HFFc6 (cell line): Measurements from ENCODE around the gene CLDN17. TPM values are rescaled to one million over a fixed set of nuclear protein-coding genes. Genes with fewer than 3 reads are reported as not detected.

Source experiments
- DNase-seq: peaks from one replicate; pipeline ENCODE4 v3.0.0-alpha.2; 2018
- H3K27ac Mint-ChIP-seq: 2 replicates; pipeline ENCODE4 v1.8.0; 2020; ENCODE audit warnings: mild to moderate bottlenecking, mixed read lengths
- H3K27me3 Mint-ChIP-seq: 2 replicates; pipeline ENCODE4 v1.8.0; 2021; ENCODE audit warnings: mild to moderate bottlenecking, moderate library complexity, mixed read lengths; ENCODE audit not compliant: insufficient read depth
- H3K36me3 Mint-ChIP-seq: 2 replicates; pipeline ENCODE4 v1.8.0; 2021; ENCODE audit warnings: low read depth, mixed read lengths
- H3K4me1 Mint-ChIP-seq: 2 replicates; pipeline ENCODE4 v1.8.0; 2020; ENCODE audit warnings: low read depth, mixed read lengths
- H3K4me3 Mint-ChIP-seq: 2 replicates; pipeline ENCODE4 v1.8.0; 2020; ENCODE audit warnings: mild to moderate bottlenecking, moderate library complexity, mixed read lengths
- H3K9me3 Mint-ChIP-seq: 2 replicates; pipeline ENCODE4 v1.8.0; 2020; ENCODE audit warnings: mild to moderate bottlenecking, mixed read lengths
- total RNA-seq, 6 experiments: library from RNA; stranded (reverse); fragmentation: NEBNext Ultra II Directional; extraction: Animal tissue kit (Norgen Biotek cat#: 25700); gene quantifications; 2 replicates in 1 of 6; 3 replicates in 5 of 6; pipeline ENCODE4 v1.2.3, GENCODE V29; 2021
- TF ChIP-seq, protein P1 (sequence below): fragments of 200-600 bp; sonication (generic); IDR thresholded peaks from 2 replicates; pipeline ENCODE4 v1.5.0; 2021; ENCODE audit warnings: antibody characterized with exemption, mild to moderate bottlenecking

The CLDN17 gene
- total RNA-seq, 6 experiments from 2014 or later, result not detected

DNA sequence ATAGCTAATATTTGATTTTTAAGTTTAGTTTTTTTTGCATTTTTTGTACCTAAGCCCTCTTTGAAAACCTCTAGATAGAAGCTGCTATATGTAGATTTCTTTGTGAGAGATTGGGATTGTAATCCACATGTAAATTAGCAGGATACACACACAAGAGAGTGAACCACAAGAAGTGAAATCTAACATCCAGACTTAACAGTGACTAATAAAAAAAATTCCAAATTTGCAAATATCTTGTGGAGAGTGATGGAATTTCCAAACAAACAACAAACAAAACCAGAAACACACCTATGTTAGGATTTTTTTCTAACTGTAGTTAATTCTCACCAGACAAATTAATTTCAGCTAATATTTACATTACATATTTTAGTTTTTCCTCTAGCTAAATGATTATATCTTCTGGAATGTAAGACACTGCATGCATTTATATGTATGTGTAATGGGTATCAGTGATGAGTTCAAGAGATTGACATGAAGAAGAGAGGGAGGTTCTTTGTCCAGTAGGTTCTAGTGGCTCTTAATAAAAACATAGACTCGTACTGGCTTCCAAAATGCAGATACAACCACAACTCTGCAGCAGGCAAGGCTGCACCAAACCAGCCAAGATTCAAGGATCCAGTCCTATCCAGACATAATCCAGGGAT, 12.8 kb downstream of the CLDN17 start:
- H3K4me1 Mint-ChIP-seq, result no peaks in the 10 kb centered on the region
- no peaks in the 10 kb centered on the region; the same call in 1 of the 2 replicates for H3K36me3 Mint-ChIP-seq
- no peak for DNase-seq
- peaks cover 54% of the 10 kb centered on the region for H3K9me3 Mint-ChIP-seq
- TF ChIP-seq, protein P1, sequence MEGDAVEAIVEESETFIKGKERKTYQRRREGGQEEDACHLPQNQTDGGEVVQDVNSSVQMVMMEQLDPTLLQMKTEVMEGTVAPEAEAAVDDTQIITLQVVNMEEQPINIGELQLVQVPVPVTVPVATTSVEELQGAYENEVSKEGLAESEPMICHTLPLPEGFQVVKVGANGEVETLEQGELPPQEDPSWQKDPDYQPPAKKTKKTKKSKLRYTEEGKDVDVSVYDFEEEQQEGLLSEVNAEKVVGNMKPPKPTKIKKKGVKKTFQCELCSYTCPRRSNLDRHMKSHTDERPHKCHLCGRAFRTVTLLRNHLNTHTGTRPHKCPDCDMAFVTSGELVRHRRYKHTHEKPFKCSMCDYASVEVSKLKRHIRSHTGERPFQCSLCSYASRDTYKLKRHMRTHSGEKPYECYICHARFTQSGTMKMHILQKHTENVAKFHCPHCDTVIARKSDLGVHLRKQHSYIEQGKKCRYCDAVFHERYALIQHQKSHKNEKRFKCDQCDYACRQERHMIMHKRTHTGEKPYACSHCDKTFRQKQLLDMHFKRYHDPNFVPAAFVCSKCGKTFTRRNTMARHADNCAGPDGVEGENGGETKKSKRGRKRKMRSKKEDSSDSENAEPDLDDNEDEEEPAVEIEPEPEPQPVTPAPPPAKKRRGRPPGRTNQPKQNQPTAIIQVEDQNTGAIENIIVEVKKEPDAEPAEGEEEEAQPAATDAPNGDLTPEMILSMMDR, result no peak
- H3K27me3 Mint-ChIP-seq, result no peaks in the 10 kb centered on the region
- H3K27ac Mint-ChIP-seq, result no peak overlapping the region
- H3K4me3 Mint-ChIP-seq, result no peak overlapping the region

DNA sequence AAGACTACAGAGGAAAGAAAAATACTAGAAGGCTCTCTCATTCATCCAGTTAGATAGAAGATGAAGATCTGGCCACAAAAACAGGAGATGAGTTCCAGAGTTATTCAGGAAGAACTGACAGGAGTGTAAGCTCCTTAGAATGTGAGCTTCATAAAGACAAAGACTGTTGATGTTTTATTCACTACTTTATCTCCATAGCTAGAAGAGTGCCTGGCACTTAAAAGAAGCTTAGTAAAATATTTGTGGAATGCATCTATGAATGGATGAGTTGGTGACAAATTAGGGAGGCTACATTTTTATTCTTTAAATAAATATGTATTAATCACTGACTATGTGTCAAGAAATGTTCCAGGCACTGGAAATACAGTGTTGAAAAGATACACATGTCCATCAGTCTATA, 13.8 kb downstream of the CLDN17 start:
- TF ChIP-seq, protein P1, result no peak
- no peaks in the 10 kb centered on the region; the same call in 1 of the 2 replicates for H3K36me3 Mint-ChIP-seq
- H3K9me3 Mint-ChIP-seq, result peaks cover 57% of the 10 kb centered on the region
- DNase-seq, result no peak
- H3K27me3 Mint-ChIP-seq, result no peaks in the 10 kb centered on the region
- no peaks in the 10 kb centered on the region for H3K4me1 Mint-ChIP-seq
- no peak overlapping the region for H3K27ac Mint-ChIP-seq
- H3K4me3 Mint-ChIP-seq, result no peak overlapping the region

DNA sequence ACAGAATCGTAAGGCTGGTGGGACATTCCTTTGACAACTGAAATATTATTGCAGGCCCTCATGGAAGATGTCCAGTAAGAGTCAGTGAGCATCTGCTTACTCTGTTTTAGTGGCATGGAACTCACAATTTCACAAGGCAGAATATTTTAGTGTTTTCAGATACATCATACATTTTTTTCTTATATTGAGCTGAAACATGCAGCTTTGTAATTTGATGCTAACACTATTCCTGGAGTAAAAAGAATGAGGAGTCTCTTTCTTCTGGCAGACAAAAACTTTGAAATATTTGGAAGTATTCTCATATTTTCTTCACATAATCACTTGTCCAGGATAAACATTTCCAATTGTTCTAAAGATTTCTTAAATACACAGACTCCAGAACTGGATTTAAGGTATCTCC, 17.7 kb downstream of the CLDN17 start:
- Mint-ChIP-seq H3K27ac (no peak overlapping the region), H3K9me3 (peaks cover 65% of the 10 kb centered on the region), H3K4me1 (no peaks in the 10 kb centered on the region), H3K27me3 (no peaks in the 10 kb centered on the region), H3K4me3 (no peak overlapping the region), H3K36me3 (peaks cover 7% of the 10 kb centered on the region; the same call in 1 of the 2 replicates)
- TF ChIP-seq, protein P1, result no peak
- DNase-seq, result no peak

DNA sequence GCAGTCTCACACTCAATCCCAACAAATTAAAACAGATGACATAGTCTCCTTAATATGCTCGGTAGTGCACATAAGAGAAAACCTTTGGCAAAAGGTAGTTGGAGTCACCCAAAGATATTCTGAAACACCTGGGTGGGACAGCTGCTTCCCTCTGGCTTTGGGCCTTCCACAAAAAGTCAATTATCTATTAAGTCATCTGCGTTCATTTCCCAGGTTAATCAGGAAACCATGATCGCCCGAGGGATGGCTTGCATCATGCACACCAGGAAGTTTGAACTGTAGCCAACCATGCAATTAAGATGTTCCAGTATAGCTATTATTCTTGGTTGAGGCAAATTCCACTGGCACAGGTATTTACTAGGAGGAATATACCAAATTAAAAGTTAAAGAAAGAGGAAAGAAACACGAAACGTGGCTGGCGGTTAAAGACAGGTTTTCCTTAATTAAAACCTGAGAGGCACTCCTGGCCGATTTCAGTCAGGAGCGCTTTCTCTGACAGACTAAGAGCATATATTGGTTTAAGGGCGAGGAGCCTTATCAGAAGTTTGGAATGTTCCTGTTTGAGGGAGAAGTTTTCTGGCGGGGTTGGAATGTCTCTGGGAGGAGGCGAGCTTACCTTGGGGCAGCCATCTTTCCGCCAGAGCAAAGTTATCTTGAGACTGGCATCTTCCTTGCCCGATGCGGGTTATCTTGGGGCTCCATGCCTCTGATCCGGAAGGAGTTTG, 19.9 kb downstream of the CLDN17 start:
- H3K9me3 Mint-ChIP-seq, result peaks cover 57% of the 10 kb centered on the region
- H3K4me1 Mint-ChIP-seq, result no peaks in the 10 kb centered on the region
- TF ChIP-seq, protein P1, result no peak
- H3K27me3 Mint-ChIP-seq, result peaks cover 2% of the 10 kb centered on the region; the same call in 1 of the 2 replicates
- peaks cover 7% of the 10 kb centered on the region; the same call in 1 of the 2 replicates for H3K36me3 Mint-ChIP-seq
- no peak overlapping the region for H3K4me3 Mint-ChIP-seq
- DNase-seq, result no peak
- no peak overlapping the region for H3K27ac Mint-ChIP-seq

DNA sequence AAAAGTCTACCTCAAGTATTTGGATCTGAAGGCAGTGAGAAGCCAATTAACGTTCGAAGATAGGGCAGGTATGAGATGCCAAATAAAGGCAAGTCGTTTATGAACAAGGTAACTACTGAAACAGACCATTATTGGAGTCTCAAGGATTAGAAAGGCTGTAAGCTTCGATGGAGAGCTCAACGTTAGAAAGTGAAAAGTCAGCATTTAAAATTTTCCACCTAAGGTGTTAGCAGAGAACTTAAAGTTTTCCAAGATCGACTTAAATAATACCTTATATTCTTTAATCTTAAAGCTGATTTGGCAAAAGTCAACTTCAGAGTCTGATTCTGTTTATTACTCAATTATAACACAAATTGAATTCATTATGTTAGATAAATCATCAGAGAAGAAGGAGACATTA, 28.1 kb downstream of the CLDN17 start:
- H3K27ac Mint-ChIP-seq, result no peak overlapping the region
- H3K36me3 Mint-ChIP-seq, result no peaks in the 10 kb centered on the region
- no peaks in the 10 kb centered on the region for H3K27me3 Mint-ChIP-seq
- peaks cover 34% of the 10 kb centered on the region for H3K9me3 Mint-ChIP-seq
- no peak for DNase-seq
- H3K4me3 Mint-ChIP-seq, result no peak overlapping the region
- H3K4me1 Mint-ChIP-seq, result no peaks in the 10 kb centered on the region
- TF ChIP-seq, protein P1, result no peak
